GM19193 (cell line): ENCODE results near the gene UBE2V1.

Experiments
- POLR2A ChIP-seq: IDR thresholded peaks from 4 replicates; pipeline ENCODE4 v1.6.1; 2011; ENCODE audit not compliant: insufficient read depth, insufficient read length; ENCODE audit errors: extremely low read depth

Gene UBE2V1

DNA sequence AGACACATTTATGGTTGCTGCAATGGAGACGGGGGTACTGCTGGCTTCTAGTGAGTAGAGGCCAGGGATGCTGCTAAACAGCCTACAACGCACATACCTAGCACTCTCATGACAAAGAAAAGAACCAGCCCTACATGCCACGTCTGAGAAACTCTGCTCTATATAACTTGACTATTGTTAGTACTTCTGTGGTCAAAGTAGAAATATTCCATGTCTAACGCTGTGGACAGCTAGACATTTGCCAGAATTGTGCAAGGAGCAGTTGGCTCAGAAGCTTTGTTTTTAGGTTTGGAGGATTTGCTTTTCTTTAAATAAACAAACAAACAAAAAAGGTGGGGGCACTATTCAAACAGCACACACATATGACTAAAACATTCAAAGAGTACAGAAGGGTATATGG, 20.5 kb downstream of the UBE2V1 start:
- TF ChIP-seq POLR2A = no peak

DNA sequence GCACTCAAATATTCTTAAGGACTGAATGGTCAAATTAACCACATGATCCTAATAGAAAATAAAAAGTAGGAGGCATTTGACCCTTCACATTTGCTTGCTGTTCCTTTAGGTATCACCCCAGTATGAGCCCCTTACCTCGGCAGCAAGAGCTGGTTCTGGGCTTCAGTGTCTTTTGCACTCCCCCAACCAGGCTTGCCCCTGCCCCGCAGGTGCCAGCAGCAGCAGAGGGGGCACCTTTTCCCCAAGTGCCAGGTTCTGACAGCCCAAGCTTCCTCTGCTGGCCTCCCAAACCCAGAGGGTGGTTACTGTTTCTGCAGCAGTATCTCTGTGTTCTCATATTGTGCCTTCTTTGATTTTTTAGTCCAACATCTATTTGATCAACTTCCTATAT, 23.2 kb downstream of the UBE2V1 start:
- no peak for TF ChIP-seq POLR2A

DNA sequence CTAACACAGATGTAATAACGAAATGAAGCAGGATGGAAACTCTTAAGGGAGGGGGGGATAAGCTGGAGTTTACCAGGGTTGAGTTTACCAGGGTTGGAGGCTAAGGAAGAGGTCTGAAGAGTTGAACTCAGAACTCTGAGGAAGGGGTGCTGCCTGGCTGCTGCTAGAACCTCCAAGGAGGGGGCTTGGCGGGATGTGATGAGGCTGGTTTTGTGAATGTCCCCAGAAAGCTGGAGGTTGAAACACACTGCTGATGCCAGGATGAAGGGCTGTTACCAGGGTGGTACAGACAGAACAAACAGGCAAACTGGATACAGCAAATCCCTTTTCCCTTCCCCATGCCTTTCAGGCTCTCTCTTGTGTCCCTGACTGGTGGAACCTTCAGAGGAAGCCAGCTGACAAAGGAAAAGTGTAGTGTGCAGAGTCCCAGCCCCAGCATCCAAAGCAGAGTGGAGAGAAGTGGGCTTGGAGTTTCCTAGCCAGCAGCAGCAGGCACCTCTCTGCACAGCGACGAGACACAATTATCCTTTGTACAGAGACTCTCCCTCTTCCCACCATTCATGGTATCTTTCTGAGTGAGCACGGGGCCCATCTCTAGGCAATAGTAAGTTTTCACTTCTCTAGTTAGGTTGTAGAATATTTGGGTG, 23.7 kb downstream of the UBE2V1 start:
- TF ChIP-seq POLR2A = no peak

DNA sequence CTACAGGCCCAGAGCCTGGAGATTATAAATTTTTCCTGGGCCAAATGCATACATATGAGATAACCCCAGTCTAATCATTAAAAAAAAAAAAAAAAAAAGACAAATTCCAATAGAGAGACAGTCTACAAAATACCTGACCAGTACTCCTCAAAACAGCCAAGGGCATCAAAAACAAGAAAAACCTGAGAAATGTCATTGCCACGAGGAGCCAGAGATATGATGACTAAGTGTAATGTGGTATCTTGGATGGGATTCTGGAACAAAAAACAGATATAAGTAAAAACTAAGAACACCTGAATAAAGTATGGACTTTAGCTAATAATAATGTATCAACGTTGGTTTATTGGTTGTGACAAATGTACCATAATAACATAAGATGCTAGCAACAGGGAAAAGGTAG, 24.9 kb downstream of the UBE2V1 start:
- no peak for TF ChIP-seq POLR2A

DNA sequence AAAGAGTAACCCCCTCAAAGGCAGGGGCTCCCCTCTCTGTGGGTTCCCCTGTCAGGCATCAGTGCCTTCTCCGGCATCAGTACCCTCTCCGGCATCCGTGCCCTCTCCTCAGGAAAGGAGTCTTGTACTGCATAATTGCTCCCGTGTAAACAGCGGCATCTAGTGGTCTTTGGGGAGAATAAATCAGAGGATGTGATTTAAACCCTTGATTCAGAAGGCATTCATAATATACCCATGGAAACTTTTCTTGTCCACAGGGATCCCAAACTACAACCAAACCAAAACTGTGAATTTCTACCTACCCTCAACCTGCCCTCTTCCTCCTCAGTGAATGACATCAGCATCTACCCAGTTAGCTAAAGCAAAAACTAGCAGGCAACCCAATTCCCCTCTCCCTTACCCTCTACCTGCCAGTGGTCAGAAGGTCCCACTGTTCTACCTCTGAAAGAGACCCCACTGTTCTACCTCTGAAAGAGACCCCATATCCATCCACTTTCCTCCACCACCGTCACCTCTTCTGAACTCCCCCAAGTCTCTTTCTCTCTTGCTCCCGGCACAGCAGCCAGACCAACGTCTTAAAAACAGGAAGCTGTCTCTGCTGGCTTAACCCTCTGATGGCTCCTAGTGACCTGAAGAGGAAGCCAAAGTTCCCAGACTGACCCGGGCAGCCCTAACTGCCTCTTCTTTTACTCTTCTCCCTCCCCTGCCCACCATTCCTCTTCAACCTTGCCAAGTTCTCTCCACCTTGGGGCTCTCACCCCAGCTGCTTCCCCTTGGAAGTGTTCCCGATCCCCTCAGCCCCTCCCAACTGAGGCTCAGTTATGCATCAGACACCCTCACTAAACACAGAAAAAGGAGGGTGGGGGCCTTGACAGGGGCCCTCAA, 27.2 kb downstream of the UBE2V1 start:
- TF ChIP-seq POLR2A = no peak

DNA sequence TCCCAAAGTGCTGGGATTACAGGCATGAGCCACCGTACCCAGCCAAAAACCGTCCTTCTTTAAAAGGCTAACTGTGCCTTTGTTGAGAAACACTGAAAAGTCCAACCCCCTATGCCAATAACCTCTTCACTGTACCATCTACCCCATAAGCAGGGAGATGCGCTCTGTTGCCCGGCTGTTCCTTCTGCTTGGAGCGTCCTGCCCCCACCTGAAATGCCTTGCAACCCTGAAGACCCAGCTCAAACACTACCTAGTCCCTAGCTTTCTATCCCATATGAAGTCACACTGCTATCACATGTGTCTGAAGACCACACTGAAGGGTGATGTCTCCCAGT, 27.8 kb downstream of the UBE2V1 start:
- no peak for TF ChIP-seq POLR2A

DNA sequence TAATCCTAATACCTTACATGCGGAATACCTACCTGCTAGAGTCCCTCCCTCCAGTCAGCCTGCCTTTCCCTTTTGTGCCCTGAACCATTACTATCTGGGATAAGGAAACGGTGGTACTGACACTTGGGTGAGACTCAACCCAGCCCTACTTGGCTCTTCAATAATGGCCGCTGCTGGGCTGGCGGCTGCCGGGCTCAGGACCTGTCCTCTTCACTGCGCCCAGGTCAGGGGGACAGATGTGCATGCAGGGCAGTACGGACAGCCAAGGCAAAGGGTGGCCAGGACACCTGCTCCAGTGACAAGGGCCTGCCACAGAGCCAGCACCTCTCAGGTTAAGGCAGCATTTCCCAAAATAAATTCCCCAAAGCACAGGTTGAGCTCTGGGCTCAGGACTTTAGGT, 29.9 kb downstream of the UBE2V1 start:
- no peak for TF ChIP-seq POLR2A

DNA sequence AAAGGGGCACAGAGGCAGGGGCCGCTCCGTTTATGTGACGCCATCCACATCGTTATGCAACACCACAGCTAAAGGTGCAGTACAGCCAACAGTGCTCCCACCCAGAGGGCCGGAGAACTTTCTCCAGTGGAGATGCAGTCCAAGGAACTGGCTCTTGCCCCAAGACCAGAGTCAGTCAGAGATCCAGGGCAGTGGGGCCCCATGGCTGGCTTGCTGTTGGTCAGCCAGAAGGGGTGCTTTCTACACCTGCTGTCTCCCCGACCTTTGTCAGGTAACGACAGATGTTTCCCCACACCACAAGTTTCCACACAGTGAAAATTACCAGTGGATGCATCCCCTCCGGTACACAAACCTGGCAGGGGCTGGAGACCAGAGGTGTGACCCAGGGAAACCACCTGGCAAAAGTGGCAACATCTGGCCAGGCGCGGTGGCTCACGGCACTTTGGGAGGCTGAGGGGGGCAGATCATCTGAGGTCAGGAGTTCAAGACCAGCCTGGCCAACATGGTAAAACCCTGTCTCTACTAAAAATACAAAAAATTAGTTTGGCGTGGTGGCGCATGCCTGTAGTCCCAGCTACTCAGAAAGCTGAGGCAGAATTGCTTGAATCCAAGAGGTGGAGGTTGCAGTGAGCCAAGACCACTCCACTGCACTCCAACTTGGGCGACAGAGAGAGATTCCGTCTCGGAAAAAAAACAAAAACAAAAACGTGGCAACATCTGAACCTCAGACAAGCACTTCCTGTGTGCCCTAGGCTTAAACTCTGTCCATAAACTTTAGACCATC, 34.9 kb downstream of the UBE2V1 start:
- no peak for TF ChIP-seq POLR2A

DNA sequence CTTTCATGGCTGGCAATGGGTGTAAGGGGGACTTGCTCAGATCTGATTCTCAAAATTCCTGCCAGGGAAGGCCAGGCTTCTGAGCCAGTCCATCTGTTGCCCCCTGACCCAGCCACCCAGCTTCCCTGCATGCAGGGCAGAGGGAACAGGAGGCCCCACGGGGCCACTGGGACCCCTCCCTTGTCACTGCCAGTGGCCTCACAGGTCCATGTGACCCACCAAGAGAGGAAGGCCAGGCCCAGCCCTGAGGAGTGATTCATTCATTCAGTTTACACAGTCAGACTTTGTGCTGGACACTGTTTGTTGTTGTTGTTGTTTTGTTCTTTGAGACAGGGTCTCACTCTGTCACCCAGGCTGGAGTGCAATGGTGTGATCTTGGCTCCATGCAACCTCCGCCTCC, 39.5 kb downstream of the UBE2V1 start:
- TF ChIP-seq POLR2A = no peak

DNA sequence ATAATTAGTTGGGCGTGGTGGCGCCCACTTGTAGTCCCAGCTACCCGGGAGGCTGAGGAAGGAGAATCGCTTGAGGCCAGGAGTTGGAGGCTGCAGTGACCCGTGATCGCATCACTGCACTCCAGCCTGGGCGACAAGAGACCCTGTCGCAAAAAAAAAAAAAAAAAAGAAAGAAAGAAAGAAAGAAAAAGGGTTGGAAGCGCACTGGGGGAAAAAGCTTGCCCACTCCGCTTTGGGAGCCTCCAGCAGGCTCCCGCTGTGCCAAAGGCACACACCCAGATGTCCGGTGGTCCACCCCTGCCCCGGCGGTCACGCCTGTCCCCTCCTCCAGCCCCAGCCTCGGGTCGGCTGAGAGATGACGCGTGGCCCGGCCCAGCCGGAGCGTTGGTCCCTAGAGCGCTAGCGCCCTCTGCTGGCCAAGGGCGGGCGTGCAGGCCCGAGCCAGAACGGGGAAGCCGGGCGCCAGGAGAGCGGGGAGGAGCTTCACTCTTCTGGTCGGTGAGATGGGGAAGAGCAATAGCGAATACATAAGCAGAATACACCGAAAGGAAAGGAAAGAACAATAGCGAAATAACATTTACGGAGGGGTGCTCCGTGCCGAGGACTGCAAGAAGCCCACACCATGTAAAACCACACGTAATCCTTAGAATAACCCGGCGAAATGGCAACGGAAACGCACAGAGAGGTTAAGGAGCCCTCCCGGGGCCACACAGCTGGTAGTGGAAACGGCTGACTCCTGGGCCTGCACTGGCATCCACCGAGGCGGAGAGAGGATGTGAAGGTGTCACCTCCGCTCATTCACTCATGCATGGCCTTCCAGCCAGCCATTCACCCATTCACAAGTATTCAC, 41.7 kb downstream of the UBE2V1 start:
- no peak for TF ChIP-seq POLR2A

DNA sequence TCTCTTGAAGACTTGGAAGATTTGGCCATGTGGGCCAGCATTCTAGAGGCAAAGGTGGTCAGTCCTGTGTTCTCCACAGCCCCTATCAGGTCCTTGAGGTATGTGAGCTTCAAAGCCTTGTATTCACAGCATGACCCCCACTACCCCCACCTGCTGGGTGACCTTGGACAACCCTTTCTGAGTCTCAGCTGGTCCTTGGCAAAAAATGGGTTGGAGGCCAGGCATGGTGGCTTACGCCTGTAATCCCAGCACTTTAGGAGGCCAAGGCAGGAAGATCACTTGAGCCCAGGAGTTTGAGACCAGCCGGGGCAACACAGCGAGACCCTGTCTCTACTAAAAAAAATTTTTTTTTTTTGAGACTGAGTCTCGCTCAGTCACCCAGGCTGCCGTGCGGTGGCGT, 42.6 kb downstream of the UBE2V1 start:
- no peak for TF ChIP-seq POLR2A

DNA sequence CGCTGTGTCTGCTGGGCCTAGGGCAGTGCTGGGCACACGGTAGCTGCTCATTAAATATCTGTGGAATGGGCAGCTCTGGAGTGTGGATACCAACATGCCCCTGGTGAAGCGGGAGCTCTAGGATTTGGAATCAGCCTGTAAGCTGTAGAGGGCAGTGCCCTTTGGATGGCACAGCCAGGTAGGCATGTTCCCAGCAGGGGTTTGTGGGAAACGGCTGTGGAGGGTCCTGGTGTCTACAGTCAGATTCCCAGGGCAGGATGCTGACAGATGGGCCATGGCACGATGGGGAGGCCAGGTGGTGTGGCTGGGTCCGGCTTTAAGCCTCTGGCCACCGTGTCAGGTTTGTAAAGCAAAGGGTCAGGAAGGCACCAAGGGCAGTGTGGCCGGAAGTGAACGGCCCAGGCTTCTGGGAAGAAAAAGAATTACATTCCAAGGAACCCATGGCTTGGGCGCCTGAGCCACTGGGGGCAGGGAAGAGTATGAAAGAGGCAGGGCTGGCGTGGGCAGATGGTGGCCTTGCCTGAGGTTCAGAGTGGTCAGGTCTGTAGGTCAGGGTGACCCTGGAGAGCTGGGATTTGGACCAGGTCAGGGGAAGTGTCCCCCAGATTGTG, 44.8 kb downstream of the UBE2V1 start:
- TF ChIP-seq POLR2A = no peak

DNA sequence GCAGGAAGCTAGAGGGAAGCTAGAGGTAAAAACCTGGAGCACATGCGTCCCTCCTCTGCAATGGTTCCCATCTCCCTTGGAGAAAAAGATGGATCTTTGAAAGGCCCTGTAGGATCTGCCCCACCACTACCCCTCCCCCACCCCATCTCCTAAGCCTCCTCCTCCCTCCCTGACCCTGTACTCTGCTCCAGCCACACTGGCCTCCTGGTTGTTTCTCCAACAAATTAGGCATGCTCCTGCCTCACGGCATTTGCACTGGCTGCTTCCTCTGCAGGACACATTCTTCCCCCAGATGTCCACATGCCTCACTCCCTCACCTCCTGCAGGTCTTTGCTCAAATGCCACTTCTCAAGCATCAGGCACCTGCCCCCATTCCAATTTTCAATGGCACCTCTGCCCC, 45.5 kb downstream of the UBE2V1 start:
- TF ChIP-seq POLR2A = no peak

DNA sequence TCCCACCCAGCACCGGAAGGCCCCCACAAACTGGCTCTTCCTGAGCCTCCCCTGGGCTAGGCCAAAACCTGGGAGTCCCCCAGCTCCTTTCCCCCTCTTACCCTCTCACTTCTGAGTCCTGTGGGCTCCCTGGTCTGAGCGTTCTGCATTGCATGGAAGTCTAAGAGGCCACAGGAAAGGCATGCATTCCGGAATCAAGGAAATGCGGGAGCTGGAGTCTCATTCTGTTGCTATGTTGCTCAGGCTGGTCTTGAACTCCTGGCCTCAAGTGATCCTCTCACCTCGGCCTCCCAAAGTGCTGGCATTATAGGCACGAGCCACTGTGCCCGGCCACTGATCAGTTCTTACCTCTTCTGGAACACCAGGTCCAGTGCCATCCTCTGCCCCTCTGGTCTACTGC, 45.9 kb downstream of the UBE2V1 start:
- no peak for TF ChIP-seq POLR2A

DNA sequence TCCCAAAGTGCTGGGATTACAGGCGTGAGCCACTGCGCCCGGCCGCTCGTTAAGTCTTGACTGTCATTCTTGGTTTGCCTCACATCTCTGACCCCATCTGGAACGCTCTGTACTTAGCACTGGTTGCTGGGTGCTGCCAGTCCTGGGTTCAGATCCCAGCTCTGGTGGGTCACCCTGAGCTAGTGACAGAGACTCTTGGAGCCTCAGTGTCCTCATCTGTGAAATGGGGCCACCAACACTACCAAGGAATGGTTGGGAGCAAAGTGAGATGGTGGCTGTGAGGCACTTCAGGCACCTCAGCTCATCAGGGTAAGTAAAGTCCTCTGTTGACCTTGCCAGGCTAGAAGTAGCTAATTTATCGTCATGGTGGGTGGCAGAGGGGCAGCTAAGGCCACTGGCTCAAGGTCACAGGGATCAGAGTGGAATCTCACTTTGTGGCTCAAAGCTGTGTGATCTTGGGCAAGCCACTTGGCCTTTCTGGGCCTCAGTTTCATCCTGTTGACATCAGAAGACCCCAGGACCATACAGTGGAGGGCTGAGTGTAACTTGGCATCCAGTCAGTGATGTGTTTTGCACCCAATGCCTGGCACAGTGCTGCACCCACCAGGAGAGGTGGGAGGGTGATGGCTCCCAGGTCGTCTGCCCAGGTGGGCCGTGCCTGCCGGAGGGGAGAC, 46.7 kb downstream of the UBE2V1 start:
- no peak for TF ChIP-seq POLR2A

DNA sequence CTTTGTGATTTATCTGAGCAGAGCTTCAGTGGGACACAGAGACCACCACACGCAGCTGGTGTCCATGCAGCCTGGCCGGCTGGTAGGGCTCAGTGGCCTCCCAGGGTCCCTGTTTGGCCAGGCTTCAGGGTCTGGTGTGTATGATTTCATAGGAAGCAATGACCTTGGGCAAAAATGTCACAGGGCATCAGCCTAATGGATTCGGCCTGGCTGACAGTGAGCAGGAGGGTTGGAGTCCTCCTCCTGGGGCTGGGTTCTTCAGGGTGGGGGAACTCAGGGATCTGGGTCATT, 47.7 kb downstream of the UBE2V1 start:
- no peak for TF ChIP-seq POLR2A
